Inflammatory macrophage treated with lipopolysaccharide for 1 hour (primary cell): ENCODE measurements around the gene COL6A5.
"Not testable (repeated sequence)": the region's sequence is repeated elsewhere in the genome, so short reads cannot be mapped to it uniquely, and the experiment has no call there.

Experiments used
- DNase-seq, 2 donors: peaks; one replicate each; pipeline ENCODE4 v3.0.0-alpha.2; 2020 to 2022

COL6A5 gene

DNA sequence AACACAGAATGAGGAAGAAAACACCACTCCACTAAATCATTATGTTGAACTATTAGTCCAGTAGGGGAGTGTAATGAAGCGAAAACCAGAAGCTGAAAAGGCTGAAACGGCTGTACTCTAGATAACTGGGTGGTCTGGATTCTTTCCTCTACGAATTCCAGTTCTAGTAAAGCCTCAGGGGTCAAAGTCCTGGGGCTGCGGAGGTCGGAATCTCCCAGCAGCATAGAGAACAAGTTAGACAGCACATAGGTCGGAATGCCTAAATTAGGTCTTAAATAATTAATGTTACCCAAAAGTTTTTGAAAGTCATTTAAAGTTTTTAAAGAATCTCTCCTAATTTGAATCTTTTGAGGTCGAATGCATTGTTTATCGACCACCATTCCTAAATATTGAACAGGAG, 102.7 kb downstream of the COL6A5 start:
- not testable (repeated sequence) for DNase-seq

DNA sequence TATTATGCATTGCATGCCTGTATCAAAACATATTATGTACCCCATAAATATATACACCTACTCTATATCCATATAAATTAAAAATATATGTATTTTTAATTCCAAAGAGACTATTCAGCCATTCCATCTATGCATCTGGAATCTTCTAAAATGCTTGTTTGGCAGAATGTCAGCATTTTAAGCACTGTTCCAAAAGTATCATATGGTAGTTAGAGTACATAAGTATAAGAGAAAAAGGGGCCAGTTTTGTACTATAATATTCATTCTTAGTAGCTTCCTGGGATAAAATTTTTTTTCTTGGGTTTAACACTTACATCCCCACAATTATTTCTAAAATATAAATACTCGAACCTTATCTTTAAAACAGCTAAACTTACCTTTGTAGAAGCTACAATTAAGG, 111.1 kb downstream of the COL6A5 start:
- no peak for DNase-seq

DNA sequence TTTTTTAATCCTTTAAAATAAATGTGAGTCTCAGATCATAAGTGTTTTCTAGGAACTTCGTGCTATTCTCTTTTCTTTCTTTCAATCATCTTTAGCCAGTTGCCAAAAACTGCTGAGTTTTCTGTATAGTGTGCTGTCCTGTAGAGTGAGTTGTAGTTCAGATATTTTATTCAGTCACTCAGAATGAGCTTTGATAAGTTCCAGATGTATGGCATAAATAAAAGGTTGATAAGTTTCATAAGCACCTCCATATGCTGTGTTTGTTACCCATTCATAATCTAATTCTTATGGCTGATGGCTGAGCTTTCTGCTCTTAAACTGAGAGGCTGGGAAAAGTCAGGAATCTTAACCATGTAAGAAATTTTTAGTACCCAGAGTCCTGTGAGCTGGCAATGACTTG, 112.2 kb downstream of the COL6A5 start:
- DNase-seq, result no peak

DNA sequence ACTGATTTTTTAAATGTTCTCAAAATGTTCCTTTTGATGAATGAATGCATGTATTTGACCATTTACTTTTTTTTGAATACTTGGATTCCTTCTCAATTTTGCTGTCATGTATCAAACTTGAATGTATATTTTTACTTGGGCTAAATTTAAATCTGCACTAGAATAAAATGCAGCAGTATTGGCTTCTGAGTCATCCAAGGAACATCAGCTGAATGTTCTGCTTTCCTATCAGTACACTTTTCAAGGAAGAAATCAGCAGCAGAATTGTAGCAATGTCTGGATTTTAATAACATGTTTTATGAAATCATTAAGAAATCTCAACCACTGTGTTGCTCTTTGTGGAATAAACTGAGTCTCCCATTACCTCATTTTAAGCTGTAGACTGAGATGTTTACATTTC, 114.5 kb downstream of the COL6A5 start:
- no peak for DNase-seq

DNA sequence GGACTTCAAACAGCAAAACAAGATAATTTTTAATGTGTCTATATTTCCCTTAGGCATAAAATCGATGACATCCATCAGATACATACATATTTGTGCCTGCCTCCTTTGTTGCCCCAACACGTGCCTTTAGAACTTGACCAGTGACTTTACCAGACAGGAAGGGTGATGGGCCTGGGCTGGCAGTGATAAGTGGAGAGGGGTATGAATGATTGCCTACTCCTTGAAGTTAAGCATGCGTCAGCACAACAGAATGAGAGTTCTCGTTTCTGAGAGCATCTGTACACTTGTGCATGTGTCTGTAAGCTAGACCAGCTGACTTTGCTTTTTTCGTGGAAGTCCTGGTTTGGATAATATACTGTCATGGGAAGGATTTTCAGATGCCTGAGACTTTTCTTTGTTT, 116.6 kb downstream of the COL6A5 start:
- no peak for DNase-seq

DNA sequence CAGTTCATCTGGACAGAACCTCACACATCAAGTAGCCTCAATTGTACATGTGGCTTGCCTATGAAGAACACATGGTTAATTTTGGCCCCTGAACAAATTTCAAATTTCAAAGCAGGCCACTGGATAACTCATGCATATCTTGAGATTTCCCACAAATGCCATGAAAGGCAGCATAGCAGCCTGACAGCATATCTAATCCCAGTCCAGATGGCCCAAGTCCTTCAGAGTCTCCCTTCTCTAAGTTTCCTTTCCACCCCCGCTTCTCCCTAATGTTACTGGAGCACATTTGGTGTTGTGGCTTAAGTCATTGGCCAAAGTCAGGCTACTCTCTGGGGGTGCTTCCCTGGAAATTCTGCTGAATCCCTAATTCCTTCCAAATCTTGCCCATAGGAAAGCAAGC, 117.7 kb downstream of the COL6A5 start:
- no peak for DNase-seq

DNA sequence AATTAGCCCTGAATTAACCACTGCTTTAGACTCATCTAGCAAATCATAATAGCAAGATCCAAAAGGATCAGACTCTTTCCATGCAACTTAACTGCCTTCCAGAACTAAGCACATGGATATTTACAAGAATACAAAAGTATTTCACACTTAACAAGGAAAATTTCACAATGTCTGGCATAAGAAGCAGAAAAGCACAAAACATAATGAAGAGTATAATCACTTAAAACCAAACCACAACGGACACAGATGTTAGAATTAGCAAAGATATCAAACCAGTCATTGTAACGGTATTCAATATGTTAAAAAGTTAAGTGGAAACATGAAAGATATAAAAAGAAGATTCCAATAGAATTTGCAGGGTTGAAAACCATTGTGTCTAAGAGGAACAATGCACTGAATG, 120.0 kb downstream of the COL6A5 start:
- DNase-seq, result no peak

DNA sequence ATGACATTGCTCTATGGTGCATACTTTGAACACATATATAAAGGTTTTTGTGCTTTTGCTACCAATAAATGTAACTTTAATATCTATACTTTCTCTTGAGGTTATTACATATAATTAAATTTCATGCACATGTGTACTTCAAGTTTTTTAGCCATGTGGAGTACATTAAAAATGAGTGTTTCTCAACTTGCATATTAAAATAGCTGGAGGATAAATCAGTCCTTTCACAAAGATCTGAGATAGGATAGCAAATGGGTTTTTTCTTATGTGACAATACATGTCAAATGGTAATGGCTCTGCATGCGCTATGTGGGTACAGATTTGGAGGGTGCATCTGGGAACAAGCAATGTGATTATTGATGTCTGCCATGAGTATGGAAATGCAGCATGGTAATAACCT, 122.8 kb downstream of the COL6A5 start:
- no peak for DNase-seq

DNA sequence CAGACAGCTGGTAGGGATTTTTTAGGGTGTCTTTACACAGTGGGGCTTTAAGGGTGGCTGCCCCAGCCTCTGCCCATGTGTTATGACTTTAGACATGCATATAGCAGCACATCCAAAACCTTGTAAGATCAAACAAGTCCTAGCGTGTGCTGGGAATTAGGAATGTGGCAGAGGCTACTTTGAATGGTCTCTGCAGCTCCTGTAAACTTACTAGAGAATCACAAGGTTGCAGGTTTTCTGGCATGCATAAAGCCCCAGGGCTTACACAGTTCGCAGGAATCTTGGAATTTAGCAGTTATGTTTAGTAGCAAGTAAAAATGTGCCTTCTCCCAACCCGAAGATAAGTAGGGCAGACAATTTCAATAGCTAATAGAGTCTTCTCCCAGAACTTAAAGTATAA, 124.7 kb downstream of the COL6A5 start:
- no peak for DNase-seq

DNA sequence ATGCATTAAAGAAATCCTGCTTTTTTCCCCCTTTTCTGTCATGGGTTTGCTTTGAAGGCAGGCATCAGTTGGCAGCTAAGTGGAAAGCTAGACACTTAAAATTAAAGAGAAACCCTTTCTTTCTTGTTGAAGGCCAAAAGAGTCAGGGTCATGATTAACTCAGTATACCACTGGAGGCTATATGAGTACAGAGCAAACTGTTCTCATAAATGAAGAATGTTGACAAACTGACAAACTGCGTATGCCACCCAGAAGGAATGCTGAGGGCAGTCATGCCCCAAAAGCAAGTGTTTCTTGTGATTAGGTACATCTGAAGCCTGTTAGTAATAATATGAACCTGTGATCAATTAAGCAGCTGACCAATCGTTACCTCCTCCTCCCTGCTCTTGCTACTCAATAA, 127.9 kb downstream of the COL6A5 start:
- DNase-seq, result no peak

DNA sequence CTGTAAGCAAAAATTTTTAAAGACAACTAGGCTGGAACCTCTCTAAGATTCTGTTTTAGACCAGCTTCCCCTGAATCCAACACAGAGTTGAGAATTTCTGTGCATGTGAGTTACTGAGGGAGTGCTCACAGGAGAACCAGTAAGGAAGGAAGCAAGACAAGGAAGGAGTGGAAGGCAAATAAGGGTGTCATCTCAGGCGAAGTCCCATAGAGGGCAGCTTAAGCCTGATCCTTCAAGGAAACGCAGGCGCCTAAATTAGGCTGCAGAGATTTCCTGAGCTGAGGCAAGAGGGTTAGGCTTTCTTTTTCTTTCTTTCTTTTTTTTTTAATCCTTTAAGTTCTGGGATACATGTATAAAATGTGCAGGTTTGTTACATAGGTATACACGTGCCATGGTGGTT, 135.3 kb downstream of the COL6A5 start:
- DNase-seq, result no peak

DNA sequence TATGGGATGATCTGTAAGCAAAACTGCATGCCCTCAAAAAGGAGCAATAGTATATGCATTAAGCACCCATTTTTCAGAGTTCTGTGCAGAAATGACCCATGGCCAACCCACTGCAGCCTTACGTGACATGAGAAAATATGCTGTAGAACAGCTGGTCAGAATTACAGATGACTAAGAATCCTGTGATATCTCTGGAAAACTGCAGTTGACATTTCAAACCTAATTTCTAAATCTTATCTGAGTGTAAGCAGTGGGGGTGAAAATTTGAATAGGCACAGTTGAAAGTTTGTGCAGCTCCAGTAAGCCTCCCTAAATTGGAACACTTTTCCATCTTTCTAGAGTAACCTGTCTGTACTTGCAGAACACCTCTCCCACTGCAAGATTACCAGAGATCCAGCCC, 142.8 kb downstream of the COL6A5 start:
- no peak for DNase-seq

DNA sequence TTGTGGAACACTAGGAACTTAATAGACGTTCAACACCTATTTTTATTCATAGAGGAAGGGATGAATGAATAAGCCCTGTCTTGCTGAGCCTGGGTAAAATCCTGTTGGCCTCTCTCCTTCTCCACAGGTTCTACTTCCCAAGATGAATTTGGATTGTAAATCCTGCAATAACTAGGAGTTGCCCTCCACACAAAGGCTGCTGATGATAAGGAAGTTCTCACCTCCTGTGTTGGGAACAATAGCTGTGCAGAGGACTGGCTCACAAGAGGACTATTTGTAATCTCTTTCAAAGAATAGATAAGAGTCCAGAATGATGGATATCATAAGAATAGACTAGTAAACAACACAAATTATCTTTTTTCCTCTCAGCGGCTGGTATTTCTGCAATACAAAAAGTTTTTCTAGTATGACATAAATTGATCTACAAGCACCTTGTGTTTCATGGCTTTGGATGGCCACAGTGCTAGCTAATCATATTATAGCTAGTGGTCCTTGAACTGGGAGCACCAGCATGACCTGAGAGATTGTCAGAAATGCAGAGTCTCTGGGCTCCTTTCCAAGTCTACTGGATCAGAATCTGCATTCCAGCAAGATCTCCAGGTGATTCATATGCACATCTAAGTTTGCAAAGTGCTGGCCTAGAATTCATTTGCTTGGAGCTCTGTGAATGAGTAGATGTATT, 143.4 kb downstream of the COL6A5 start:
- DNase-seq, result no peak

DNA sequence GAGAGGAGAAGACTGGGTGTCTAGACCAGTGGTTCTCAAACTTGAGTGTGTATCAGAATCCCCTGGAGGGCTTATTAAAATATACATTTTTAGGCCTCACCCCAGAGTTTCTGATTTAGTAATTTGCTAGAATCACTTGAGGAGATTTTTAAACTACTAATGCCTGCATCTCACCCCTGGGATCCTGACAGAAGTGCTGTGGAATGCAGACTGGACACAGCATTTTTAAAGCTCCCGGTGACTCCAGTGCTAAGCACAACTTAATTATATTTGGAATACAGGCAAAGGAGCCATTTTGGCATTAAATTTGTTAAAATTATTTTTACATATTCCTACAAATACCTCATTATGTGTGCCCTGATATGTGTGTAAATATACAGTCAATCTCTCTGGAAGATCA, 144.8 kb downstream of the COL6A5 start:
- no peak for DNase-seq

DNA sequence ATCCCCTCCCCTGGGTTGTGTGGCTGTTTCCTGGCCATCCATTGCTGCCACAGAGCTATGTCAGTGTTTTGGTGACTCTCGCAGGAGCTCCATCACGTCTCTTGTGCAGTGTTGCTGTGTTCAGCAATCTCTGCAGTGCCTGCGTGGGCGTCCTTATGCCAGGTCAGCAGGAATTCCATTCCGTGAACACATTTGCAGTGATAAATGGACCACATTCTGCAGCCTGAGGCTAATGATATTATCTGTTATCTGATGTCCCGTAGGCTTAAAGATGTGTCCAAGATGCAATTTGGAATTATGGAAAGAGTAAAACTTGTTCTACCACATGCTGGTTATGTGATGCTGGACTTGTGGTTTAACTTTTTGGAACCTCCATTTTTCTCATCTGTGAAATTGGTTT, 146.0 kb downstream of the COL6A5 start:
- DNase-seq, result no peak

DNA sequence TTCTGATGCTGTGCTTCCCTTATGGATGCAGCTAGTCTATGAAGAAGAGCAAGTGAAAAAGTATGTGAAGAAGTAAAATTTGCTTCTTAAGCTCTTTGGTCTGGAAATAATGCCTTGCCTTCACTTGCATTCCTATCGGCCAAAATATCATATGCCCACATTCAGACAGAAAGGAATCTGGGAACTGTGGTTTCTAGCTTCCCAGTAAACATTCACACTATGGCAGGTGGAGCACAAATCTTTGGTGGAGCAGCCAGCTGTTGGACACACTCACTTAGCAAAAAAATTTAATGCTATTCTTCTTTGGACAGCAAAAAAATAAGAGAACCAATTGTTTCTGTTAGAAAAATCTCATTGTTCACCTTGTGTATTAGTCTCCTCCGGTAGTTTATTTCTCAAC, 159.2 kb downstream of the COL6A5 start:
- DNase-seq, result no peak

DNA sequence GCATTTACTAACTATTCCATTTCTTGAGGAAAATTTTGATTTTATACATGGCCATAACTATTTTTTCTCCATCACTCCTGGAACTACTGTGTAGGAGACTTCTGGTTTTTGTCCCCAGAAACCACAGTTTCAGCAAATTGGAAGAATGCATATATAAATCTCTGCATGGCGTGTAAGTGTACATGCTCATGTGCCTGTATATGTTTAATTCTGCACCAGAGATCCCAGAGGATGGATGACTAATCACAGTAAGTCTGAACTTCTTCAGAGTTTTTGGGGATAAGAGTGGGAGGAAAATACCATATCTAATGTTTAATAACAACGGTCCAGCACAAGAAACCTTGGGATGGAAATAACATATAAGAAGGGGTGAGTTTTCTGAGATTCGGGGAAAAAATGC, 160.6 kb downstream of the COL6A5 start:
- no peak for DNase-seq

DNA sequence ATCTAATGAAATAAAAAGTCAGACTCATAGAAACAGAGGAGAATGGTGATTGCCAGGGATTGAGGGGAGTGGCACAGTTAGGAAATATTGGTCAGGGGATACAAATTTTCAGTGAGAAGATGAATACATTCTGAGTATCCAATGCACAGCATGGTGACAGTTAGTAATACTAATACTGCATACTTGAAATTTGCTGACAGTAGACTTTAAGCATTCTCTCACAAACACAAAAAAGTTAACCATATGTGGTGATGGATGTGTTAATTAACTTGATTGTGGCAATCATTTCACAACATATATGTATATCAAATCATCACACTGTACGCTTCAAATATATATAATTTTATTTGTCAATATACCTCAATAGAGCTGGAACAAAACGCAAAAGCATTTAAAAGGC, 162.3 kb downstream of the COL6A5 start:
- no peak for DNase-seq

DNA sequence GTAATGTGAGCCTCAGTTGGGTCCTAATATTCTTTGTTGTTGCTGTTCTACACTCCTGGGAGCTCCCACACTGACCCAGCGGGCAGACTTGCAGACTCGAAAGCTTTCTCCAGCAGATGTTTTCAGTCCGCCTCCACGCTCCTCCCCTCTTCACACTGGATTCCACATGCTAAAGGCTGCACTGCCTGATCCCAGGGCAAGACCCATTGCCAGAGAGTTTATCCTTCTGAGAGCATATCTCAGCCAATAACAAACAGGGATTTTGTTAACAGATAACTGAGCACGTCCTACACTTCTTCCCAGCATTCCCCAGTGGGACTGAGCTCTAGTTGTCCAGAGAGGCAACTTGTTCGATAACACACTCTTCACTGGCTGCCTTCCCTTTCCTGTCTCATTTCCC, 163.5 kb downstream of the COL6A5 start:
- no peak for DNase-seq

DNA sequence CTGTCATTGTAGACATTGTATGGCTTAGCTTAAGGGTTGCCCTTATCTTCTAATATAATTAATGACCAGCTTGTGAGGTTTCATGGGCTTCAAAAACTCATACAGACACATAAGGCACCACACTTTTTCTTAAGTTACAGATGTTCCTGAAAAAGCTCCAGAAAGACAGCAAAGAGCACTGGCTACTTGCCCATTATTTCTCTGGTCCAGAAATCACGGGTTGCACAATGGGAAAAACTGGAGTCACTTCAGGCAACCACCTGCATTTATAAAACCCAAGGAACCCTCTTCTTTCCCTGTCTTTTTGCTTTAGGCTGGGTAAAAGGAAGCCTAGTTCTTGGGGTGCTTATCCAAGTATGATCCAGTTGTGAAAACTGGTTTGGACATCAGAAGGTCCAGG, 169.2 kb downstream of the COL6A5 start:
- no peak for DNase-seq

DNA sequence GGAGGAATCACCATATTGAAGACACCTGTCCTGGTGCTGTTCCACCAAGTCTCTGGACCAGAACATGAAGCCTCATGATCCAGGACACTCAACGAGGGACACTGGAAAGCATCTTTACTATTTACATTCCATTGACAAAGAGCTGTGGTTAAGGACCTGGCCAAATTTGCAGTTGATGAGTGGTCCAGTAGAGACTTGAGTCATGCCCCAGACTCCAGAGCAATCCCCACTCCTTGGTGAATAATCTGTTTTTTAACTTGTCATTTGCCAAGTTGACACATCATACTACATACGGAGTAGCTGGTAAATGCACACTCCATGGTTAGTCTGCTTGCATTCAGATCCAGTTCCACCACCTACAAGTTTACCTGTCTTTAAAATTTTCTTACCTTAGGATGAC, 170.3 kb downstream of the COL6A5 start:
- no peak for DNase-seq

DNA sequence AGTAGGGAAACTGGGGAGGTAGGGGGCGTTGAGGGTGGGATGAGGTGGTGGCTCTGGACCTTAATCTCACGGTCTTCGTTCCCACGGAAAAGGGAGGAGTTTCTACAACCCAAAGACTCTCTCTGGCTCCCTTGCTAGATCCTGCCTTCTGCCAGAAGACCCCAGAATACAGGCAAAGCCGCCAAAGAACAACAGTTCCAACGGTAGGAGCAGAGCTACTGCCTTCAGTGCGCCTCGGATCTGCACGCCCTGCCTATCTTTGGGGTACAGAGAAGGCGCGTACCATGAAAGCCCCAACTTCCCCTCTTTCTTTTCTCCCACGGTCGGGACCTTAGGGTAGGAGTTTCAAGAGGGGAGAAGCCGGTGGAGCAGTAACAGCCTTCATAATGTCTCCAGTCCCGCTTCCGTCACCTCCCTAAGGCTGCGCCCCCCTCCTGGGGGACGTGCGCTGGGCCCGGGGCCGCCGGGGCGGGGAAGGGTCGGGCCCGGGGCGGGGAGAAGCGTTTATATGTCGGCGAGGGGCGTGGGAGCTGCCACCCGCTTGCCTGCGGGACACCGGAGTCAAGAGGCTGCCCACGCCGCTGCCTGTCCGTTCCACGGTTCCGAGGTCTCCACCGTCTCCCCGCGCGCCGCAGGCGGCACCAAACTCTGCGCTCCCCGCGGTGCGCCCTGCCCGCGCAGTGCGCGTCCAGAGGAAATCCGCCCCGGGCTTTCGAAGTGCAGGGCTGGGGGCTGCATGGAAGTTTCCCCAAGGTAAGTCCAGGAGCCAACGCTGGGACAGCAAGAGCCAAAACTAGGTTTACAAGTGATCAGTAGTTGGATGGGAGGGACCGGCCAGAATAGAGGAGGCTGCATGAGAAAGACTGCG, 171.4 kb downstream of the COL6A5 start, which contains the start of gene COL6A6:
Gene COL6A6, plus strand, starts transcription at position 533 of the 868 bp plus-strand sequence. CDS start 43,188 bp downstream, outside the sequence.
- DNase-seq, result no peak

DNA sequence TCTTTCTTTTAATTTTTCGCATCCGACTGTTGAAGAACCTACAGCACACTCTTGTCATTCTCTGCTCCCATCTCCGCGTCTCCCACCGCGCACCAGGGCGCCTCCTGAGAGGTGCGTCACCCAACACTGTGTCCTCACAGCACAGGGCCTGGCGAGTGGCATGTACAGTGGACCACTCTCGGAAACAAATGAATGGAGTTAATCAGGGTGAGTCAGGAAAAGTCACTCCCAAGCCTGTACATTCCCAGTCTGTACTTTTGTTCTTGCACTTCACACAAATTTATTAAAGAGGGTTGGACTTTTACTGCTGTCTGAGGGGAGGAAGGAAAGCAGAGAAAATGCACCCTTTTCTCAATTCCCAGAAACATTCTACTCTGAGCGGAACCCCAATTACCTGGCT, 172.1 kb downstream of the COL6A5 start:
- no peak for DNase-seq

DNA sequence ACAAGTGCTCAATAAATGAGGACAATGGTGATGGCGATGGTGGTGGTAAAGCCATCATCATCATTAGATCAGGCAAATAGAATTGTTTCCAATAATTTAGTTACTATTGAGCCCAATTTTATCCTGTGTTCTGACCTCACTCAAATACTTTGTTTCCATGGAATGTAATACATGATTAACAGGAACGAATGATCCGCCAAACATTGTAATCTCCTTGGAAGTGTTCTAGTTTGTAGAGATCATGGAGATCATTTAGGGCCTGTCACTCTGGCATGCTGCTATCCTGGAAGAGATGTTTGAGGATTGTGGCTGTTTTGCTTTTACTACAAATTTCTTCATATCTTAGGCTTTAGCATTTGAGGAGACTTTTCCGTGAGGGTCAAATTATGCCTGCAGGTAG, 174.3 kb downstream of the COL6A5 start:
- no peak for DNase-seq

DNA sequence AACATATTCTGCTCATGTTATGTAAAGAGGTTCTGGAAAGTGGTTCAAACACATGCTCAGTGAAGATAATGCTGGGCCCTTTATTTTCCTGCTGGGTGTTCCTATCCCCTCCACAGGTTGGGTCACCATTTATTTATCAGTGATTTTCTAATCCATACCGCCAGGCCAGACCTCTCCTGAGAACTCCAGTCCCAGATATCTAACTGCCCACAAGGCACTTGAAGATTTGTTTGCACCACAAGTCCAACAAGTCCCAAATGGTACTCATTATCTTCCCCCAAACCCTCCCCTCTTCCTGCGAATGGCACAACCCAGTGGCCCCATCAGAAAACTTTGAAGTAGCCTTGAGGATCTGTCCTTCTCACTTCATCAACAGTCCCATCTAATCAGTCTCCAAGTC, 176.9 kb downstream of the COL6A5 start:
- DNase-seq, result no peak
